BLaER1 (cell line): ENCODE data around the gene PRRG4.

Experiments used
- H3K27ac ChIP-seq: shearing (Covaris generic); formaldehyde crosslinking; 2 replicates; pipeline ENCODE4 v1.8.1; 2022
- H3K27me3 ChIP-seq: shearing (Covaris generic); formaldehyde crosslinking; 2 replicates; pipeline ENCODE4 v1.8.1; 2022
- H3K36me3 ChIP-seq: shearing (Covaris generic); formaldehyde crosslinking; 2 replicates; pipeline ENCODE4 v1.8.1; 2022
- H3K4me1 ChIP-seq: shearing (Covaris generic); formaldehyde crosslinking; 2 replicates; pipeline ENCODE4 v1.8.1; 2022
- H3K4me2 ChIP-seq: shearing (Covaris generic); formaldehyde crosslinking; 2 replicates; pipeline ENCODE4 v1.8.1; 2022
- H3K4me3 ChIP-seq: shearing (Covaris generic); formaldehyde crosslinking; 2 replicates; pipeline ENCODE4 v1.8.1; 2022
- H3K9ac ChIP-seq: shearing (Covaris generic); formaldehyde crosslinking; 2 replicates; pipeline ENCODE4 v1.8.1; 2022
- H3K9me3 ChIP-seq: shearing (Covaris generic); formaldehyde crosslinking; 2 replicates; pipeline ENCODE4 v1.8.1; 2022
- H4K20me1 ChIP-seq: shearing (Covaris generic); formaldehyde crosslinking; 2 replicates; pipeline ENCODE4 v1.8.1; 2022
- Cebpa-rat ChIP-seq: shearing (Covaris generic); IDR thresholded peaks from 2 replicates; pipeline ENCODE4 v1.8.1; 2022

Gene PRRG4

DNA sequence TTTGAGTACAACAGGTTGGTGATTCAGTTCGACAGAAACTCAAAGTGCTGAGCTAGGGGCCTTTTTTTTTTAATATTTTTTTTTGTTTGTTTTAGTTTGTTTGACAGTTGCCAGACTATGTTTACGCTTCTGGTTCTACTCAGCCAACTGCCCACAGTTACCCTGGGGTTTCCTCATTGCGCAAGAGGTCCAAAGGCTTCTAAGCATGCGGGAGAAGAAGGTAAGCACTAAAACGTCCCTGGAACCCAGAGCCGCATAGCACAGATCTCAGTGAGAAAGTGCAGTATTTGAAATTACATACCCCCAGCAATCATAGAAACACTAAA is 649 bp downstream of the PRRG4 start:
- peak overlapping the region; percentile 68; the same call in 1 of the 2 replicates for H3K9ac ChIP-seq
- H3K4me3 ChIP-seq = peak overlapping the region; percentile 71
- H3K4me2 ChIP-seq = peak overlapping the region; percentile 91
- H3K4me1 ChIP-seq = peaks cover 14% of the 10 kb centered on the region
- no peaks in the 10 kb centered on the region for H3K9me3 ChIP-seq
- TF ChIP-seq Cebpa-rat = peak; percentile 93
- H4K20me1 ChIP-seq = no peaks in the 10 kb centered on the region
- H3K27me3 ChIP-seq = peaks cover 27% of the 10 kb centered on the region
- H3K36me3 ChIP-seq = no peaks in the 10 kb centered on the region
- H3K27ac ChIP-seq = no peak overlapping the region

- H3K4me3 ChIP-seq = no peak overlapping the region
- H3K4me2 ChIP-seq = no peak overlapping the region
- TF ChIP-seq Cebpa-rat = no peak
- no peak overlapping the region for H3K9ac ChIP-seq
- H3K27ac ChIP-seq = no peak overlapping the region
- H3K27me3 ChIP-seq = peaks cover 27% of the 10 kb centered on the region
- no peaks in the 10 kb centered on the region for H3K9me3 ChIP-seq
- H3K4me1 ChIP-seq = peaks cover 14% of the 10 kb centered on the region
- H3K36me3 ChIP-seq = no peaks in the 10 kb centered on the region
- no peaks in the 10 kb centered on the region for H4K20me1 ChIP-seq
Observed at GRCh38 chr11:32830796-32831195, 1.1 kb downstream of the PRRG4 start.

DNA sequence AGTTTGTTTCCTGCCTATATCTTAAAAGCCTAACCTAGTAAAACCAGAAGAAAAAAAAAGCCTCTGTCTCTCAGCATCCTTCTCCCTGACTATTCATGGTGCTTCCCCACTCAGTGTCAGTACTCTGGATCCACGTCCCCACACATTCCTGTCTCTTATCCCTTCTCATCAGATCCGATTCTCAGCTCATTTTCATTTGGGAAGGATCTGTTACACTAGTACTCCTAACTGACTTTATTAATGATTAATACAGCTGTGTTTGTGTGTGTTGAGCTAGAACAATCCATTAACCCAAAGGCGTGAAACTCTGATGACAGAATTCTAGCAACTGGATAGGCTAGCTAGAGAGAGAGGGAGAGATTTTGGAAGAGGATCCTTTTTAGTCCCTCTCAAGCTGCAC is 1.5 kb downstream of the PRRG4 start:
- no peak overlapping the region for H3K9ac ChIP-seq
- H3K9me3 ChIP-seq = no peaks in the 10 kb centered on the region
- H3K27ac ChIP-seq = no peak overlapping the region
- H3K27me3 ChIP-seq = peaks cover 27% of the 10 kb centered on the region
- H3K4me1 ChIP-seq = peaks cover 14% of the 10 kb centered on the region
- no peaks in the 10 kb centered on the region for H3K36me3 ChIP-seq
- H4K20me1 ChIP-seq = no peaks in the 10 kb centered on the region
- no peak overlapping the region for H3K4me2 ChIP-seq
- TF ChIP-seq Cebpa-rat = no peak
- no peak overlapping the region for H3K4me3 ChIP-seq

DNA sequence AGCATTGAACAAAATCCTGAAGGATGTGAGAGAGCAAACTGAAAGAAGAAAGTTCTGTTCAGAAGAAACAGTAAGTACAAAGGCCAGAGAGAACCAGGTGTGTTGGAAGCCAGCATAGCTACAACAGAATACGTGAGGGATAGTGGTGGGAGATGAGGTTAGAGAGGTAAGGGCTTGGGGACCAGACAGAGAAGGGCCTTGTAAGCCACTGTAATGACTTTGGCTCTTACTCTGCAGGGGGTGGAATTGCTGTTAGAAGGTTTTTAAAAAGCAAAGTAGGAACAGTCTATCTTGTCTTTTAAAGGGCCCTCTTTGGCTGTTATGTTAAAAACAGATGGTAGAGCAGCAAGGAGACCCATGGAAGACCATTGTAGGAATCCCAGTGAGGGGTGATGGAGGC is 4.2 kb downstream of the PRRG4 start:
- peaks cover 14% of the 10 kb centered on the region for H3K4me1 ChIP-seq
- no peak for TF ChIP-seq Cebpa-rat

DNA sequence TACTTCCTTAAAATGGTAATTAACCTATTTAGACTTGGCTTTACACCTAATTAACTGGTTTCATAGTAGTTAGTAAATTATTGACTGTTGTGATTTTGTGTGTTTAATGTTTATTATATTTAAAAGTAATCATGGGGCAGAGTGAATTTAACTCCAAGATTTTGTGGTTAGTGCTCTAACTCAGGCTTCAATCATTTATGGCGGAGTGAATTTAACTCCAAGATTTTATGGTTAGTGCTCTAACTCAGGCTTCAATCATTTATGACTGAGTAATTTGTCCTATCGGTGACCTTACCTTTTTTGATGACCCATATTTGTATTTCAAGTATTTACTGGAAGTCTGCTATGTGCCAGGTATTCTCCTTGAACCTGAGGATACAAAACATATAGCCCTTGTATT is 7.2 kb downstream of the PRRG4 start:
- no peak overlapping the region for H3K27ac ChIP-seq
- H3K9me3 ChIP-seq = no peaks in the 10 kb centered on the region
- H3K27me3 ChIP-seq = no peaks in the 10 kb centered on the region
- TF ChIP-seq Cebpa-rat = no peak
- no peak overlapping the region for H3K4me3 ChIP-seq
- no peaks in the 10 kb centered on the region for H4K20me1 ChIP-seq
- H3K9ac ChIP-seq = no peak overlapping the region
- no peaks in the 10 kb centered on the region for H3K4me1 ChIP-seq
- H3K4me2 ChIP-seq = no peak overlapping the region
- no peaks in the 10 kb centered on the region for H3K36me3 ChIP-seq

More for the DNA sequence above, 4.2 kb downstream of the PRRG4 start:
- Histone ChIP-seq H3K4me2 (no peak overlapping the region), H3K27ac (no peak overlapping the region), H3K9me3 (no peaks in the 10 kb centered on the region), H3K27me3 (peaks cover 25% of the 10 kb centered on the region), H3K9ac (no peak overlapping the region), H3K36me3 (no peaks in the 10 kb centered on the region), H4K20me1 (no peaks in the 10 kb centered on the region), H3K4me3 (no peak overlapping the region)

DNA sequence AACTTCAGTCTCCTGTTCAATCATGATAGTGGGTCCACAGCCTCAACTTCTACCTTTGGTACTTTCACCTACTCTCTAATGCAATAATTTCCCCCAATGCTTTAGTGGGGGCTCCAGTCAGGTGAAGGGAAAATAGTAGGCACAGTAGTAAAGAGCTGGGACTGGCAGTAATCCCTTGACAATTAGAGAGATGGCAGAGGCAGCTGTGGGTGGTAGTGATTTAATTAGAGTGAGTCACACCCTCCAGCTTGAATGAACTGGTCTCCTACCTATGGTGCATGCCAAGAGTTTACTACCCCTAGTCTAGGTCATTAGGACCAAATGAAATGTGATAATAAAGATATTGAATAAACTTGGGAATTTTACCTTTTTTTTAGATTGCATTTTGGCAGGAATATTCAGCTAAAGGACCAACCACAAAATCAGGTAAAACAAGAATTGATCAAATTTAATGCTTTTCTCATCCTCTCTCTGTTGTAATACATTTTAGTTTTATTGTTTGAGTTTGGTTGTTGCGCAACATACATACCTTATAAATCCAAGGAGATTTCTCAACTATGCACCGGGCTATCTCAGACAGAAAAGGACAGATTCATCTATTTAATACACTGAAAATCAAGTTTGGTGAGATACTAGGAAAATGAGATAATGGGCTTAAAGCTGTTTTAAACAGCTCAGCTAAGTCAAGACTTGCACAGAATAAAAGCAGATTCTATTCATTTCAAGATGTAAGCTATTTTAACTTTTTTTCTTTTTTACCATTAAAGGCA is 9.0 kb downstream of the PRRG4 start:
- Histone ChIP-seq H4K20me1 (no peaks in the 10 kb centered on the region), H3K4me3 (no peak overlapping the region), H3K9ac (no peak overlapping the region), H3K27me3 (no peaks in the 10 kb centered on the region), H3K4me2 (no peak overlapping the region), H3K4me1 (no peaks in the 10 kb centered on the region), H3K9me3 (no peaks in the 10 kb centered on the region), H3K27ac (no peak overlapping the region), H3K36me3 (no peaks in the 10 kb centered on the region)
- TF ChIP-seq Cebpa-rat = peak; percentile 87; the same call in 1 of the 2 replicates

DNA sequence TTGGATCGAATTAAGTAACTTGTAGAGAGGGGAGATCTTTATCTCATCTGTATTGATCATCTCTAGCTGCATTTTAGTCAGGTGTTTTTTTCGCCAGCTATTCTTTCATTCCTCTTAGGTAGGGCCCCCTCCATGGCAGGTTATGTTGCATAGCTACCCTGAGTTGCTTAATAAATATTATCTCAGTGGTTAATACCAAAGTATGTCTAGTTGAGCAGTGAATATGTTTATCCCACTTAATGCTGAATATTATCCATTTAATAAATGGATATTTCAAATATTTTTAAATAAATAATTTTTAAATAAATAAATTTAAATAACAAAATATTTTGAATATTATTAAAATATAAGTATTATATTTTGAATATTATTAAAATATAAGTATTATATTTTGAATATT is 9.6 kb downstream of the PRRG4 start:
- H3K9ac ChIP-seq = no peak overlapping the region
- no peaks in the 10 kb centered on the region for H3K27me3 ChIP-seq
- TF ChIP-seq Cebpa-rat = no peak
- no peak overlapping the region for H3K4me2 ChIP-seq
- no peak overlapping the region for H3K27ac ChIP-seq
- no peaks in the 10 kb centered on the region for H3K36me3 ChIP-seq
- H3K9me3 ChIP-seq = no peaks in the 10 kb centered on the region
- H3K4me3 ChIP-seq = no peak overlapping the region
- H4K20me1 ChIP-seq = no peaks in the 10 kb centered on the region
- H3K4me1 ChIP-seq = no peaks in the 10 kb centered on the region

GRCh38 chr11:32840587-32840986 is 10.9 kb downstream of the PRRG4 start:
- H3K27ac ChIP-seq = no peak overlapping the region
- no peaks in the 10 kb centered on the region for H3K27me3 ChIP-seq
- H3K4me3 ChIP-seq = no peak overlapping the region
- no peak overlapping the region for H3K9ac ChIP-seq
- H3K36me3 ChIP-seq = no peaks in the 10 kb centered on the region
- no peaks in the 10 kb centered on the region for H3K4me1 ChIP-seq
- H3K4me2 ChIP-seq = no peak overlapping the region
- no peak for TF ChIP-seq Cebpa-rat
- H4K20me1 ChIP-seq = no peaks in the 10 kb centered on the region
- no peaks in the 10 kb centered on the region for H3K9me3 ChIP-seq

GRCh38 chr11:32843544-32843943 is 13.8 kb downstream of the PRRG4 start:
- no peaks in the 10 kb centered on the region for H3K4me1 ChIP-seq
- TF ChIP-seq Cebpa-rat = no peak

GRCh38 chr11:32847511-32847910 is 17.8 kb downstream of the PRRG4 start:
- no peak overlapping the region for H3K9ac ChIP-seq
- no peak overlapping the region for H3K4me3 ChIP-seq
- H3K4me2 ChIP-seq = no peak overlapping the region
- no peak for TF ChIP-seq Cebpa-rat
- H3K27ac ChIP-seq = no peak overlapping the region
- no peaks in the 10 kb centered on the region for H3K9me3 ChIP-seq
- no peaks in the 10 kb centered on the region for H3K27me3 ChIP-seq
- H3K36me3 ChIP-seq = no peaks in the 10 kb centered on the region
- H3K4me1 ChIP-seq = no peaks in the 10 kb centered on the region
- no peaks in the 10 kb centered on the region for H4K20me1 ChIP-seq

More at GRCh38 chr11:32843544-32843943, 13.8 kb downstream of the PRRG4 start:
- no peak overlapping the region for H3K27ac ChIP-seq
- no peak overlapping the region for H3K9ac ChIP-seq
- no peaks in the 10 kb centered on the region for H3K36me3 ChIP-seq
- H3K4me2 ChIP-seq = no peak overlapping the region
- H4K20me1 ChIP-seq = no peaks in the 10 kb centered on the region
- no peaks in the 10 kb centered on the region for H3K9me3 ChIP-seq
- H3K27me3 ChIP-seq = no peaks in the 10 kb centered on the region
- no peak overlapping the region for H3K4me3 ChIP-seq

GRCh38 chr11:32849761-32850160 is 20.0 kb downstream of the PRRG4 start:
- Histone ChIP-seq H3K27ac (no peak overlapping the region), H4K20me1 (no peaks in the 10 kb centered on the region), H3K27me3 (no peaks in the 10 kb centered on the region), H3K9ac (no peak overlapping the region), H3K4me1 (no peaks in the 10 kb centered on the region), H3K4me3 (no peak overlapping the region), H3K9me3 (no peaks in the 10 kb centered on the region), H3K36me3 (no peaks in the 10 kb centered on the region), H3K4me2 (no peak overlapping the region)
- TF ChIP-seq Cebpa-rat = no peak
